Measurements from ENCODE around the gene DSCAM.

Gene DSCAM

GRCh38 chr21:40158366-40158765, 688.6 kb downstream of the DSCAM start:
- no peak for DNase-seq

DNA sequence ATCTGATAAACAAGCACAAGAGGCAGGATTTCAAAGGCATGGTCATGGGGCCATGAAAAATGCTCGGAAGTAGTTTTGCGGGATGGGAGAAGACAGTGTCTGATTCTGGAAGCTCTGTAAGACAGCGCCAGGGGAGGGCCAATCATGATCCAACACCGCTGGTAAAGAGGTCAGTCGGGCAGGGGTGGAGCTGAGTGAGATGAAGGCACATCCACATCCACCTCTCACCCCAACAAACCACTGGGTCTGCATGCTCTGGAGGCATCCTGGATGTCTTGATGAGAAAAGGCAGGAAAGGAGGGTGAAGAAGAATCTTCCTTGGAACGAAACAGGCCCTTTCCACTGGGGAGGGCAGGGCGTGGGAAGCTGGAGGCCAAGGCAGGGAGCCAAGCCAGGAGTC, 691.4 kb downstream of the DSCAM start:
- DNase-seq, result no peak

GRCh38 chr21:40153351-40153750, 693.6 kb downstream of the DSCAM start:
- DNase-seq, result no peak

DNA sequence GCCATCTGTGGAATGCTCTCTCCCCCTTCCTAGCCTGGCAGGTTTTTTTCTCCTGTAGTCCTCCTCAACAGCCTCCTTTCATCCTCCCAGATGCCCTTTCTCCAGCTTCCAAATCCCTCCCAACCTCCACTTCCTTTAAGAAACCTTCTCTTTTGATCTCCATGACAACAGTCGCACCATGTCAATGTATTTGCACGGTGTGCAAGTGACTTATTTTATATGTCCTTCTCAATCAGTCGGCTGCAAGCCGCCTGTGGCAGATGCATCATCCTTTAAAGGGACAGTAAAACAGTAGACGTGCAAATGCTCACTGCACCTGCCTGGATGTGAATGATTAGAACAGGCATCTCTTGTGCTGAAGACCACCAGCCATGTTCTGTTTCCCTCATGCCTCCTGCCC, 694.5 kb downstream of the DSCAM start:
- no peak for DNase-seq

- DNase-seq, result no peak
Measured at GRCh38 chr21:40151611-40152010, 695.3 kb downstream of the DSCAM start.

DNA sequence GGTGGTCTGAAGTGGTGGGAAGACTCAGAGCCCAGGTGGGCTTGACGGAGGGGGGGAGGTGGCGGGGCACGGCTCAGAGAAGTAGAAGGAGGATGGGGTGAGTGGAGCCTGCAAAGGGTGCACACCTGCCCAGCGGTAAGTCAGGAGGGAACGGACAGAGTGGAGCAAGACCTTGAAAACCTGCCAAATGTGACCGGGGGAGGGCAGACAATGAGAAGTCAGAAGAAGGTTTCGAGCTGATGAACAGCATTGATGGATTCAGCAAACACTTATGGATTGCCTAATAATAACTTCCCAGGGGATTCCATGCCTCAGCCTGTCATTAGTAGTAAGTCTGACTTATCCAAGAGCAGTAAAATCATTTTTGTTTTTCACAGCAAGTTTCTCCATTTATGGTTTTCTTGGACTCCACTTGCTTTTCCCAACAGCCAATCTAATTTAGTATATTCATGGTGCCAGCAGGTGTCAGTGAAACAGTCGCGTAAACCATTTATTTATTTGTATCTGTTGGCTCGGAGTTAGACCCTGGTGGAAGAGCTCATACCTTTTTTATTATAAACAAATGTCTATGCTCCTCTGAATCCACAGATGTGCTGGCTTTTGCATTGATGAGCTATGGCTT, 700.6 kb downstream of the DSCAM start:
- peak; percentile 10 for DNase-seq

DNA sequence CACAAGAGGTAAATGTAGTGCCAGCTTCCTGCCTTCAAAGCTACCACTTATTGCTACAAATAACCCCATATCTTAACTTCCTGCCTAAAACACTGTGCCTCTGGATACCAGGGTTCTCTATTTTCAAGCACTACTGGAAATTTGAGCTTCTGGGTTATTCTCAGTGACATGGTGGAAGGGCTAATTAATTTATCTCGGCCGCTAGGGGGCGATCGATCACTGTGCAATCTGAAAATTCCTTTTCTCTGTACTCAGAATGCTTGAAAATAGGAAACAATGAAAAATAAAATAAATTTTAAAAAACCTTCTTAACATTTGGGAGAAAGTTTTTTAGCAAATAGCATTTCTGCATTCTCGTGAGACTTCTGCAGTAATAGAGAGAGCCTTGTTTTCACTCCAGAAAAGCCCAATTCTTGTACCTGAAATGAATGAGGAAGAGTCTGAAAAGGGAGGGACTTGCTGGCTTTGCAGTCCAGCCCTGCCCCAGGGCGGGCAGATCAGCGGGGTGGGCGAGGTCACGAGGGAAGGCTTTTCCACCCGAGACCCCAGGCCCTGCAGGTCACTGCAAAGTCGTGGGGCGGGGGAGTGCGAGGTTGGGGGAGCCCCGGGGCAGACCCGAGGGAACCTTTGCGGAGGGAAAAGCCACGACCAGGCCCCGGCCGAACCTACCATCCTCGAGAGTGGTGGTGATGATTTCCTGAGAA, 703.0 kb downstream of the DSCAM start:
- peak; percentile 61 for DNase-seq

- no peak for DNase-seq
Measured at GRCh38 chr21:40141621-40142020, 705.3 kb downstream of the DSCAM start.

DNA sequence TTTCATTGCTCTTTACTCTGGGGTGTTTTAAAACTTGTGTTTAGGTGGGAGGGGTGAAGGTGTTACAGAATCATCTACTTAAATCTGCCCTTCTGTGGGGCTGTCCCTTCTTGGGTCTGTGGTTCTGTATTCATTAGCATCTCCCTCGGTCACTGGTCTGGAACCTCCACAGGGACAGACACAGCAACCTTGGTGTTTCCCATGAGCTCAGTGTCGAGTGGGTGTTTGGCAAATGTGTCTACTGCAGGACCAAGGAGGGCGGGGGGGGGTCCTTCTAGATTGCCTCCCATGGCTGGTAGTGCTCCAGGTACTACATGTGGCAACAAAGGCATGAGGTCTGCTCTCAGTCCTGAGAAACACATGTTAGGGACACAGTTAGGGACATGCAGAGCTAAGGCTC, 706.3 kb downstream of the DSCAM start:
- DNase-seq, result no peak

DNA sequence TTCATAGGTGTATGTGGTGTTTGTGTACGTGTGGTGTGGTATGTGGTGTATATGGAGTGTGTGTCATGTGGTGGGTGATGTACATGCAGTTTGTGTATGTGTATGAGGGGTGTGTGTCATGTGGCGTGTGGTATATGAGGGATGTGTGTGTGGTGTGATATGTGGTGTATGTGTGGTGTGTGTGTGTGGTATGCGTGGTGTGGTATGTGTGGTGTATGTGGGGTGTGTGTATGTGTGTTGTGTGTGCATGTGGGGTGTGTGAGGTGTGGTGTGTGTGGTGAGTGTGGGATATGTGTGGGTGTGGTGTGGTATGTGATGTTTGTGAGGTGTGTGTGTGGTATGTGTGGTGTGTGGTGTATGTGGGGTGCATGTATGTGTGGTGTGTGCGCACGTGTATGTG, 707.3 kb downstream of the DSCAM start:
- DNase-seq, result no peak

- no peak for DNase-seq
Measured at GRCh38 chr21:40136571-40136970, 710.4 kb downstream of the DSCAM start.

- DNase-seq, result no peak
Measured at GRCh38 chr21:40134731-40135492, 712.0 kb downstream of the DSCAM start.

DNA sequence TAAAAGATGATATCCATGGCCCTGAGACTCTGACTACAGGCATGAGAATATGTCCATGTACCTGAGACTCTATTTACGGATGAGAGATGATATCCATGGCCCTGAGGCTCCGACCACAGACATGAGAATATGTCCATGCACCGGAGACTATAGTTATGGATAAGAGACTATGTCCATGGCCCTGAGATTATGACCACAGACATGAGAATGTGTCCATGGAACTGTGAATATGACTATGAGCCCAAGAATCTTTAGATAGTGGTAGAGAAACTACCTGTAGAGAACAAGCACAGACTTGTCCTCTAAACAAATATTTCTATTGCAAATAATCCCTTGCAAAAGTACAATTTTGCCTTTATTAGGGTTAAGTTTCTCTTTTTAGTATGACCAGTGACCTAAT, 716.5 kb downstream of the DSCAM start:
- no peak for DNase-seq

- DNase-seq, result no peak
Measured at GRCh38 chr21:40129809-40130208, 717.1 kb downstream of the DSCAM start.

DNA sequence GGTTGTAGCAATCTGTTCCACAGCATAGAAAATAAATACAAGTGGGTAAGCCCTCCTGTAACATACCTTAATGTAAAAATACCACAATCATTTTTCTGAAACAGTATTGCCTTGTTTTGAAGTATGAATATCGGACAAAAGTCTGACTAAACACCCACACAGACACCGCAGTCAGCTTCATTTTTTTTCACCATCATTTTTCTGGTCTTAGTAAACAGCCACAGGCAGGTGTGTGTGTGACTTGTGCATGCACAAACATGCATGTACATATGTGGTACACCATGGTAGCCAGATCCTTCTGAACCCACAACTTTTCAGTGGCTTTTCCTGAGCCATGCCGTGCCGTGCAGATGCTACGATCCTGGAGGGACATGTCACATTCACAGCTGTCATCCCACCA, 718.1 kb downstream of the DSCAM start:
- DNase-seq, result no peak

DNA sequence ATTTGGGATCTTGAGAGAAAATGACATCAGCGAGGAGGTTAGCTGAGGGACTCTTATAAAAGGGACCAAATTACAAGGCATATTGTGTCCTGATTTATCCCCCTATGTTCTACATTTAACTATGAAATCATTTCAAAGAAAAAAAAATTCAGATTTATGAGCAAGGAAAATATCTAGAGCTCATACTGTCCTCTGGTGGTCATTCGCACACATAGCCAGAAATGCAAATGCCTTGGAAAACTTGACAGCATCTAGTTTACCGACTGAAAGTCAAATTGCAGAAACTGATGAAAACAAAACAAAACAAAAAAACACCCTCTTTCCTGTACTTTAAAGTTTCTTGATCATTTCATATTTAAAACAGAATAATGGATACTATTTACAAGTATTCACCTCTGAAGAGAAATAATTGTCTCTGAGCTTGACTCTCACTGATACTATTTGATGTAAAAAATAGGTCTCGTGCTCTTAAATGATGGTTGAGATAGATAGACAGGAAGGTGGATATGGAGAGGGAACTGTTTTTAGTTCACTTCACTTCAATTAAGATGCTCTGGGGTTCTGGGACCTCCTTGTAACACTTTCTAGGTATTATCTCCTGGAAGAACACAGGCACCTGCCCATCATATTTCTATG, 725.9 kb downstream of the DSCAM start:
- DNase-seq, result peak; percentile 68

DNA sequence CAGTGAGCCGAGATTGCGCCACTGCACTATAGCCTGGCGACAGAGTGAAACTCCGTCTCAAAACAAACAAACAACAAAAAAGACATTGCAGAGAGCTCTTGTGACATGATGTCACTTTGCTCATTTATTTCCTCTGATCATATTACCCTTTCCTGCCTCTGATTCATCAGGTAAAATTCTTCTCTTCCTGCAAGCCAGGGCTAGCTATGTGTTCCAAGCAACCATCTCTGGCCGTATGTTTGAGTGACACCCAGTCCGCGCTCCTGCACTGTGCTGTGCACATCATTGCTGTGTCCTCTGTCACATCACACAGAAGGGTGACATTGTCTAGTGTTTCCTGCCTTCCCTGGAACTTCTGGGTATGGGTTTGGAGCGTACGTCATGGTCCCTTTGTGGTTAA, 728.4 kb downstream of the DSCAM start:
- no peak for DNase-seq

GRCh38 chr21:40117236-40117635, 729.7 kb downstream of the DSCAM start:
- no peak for DNase-seq

GRCh38 chr21:40115775-40116174, 731.2 kb downstream of the DSCAM start:
- no peak for DNase-seq

DNA sequence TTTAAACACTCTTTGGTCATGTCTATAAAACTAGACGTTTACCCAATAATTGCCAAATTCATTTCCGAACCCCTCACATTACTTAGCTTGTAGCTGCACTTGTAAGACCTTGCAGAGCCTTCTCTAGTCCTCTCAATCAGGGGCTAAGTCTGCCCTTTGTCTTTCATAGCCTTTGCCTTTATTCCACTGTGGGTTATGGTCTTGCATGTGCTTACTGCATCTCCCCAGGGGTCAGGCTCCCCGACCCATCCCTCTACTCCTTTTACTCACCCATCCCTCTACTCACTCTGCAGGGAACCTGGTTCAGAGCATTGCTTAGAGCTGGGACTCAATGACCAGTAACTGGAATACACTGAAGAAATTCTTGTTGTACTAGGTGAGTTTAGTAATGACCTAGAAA, 744.3 kb downstream of the DSCAM start:
- no peak for DNase-seq

DNA sequence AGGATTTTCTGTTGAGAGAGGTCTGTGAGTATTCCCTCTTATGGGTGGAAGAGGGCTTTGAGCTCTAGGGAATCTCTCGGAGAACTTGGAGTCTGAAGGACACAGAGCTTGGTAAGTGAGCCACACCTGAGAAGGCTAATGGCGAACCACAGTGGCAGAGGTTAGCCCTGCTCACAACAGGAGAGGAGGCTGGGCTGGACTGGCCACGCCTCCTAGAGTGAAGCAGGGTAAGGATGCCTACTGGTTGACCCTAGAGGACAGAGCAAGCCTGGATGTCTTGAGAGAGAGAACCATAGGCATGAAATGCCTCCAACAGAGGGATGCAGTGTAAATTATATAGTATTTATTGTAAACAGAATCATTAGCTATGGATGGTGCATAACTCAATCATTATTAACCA, 747.1 kb downstream of the DSCAM start:
- no peak for DNase-seq

DNA sequence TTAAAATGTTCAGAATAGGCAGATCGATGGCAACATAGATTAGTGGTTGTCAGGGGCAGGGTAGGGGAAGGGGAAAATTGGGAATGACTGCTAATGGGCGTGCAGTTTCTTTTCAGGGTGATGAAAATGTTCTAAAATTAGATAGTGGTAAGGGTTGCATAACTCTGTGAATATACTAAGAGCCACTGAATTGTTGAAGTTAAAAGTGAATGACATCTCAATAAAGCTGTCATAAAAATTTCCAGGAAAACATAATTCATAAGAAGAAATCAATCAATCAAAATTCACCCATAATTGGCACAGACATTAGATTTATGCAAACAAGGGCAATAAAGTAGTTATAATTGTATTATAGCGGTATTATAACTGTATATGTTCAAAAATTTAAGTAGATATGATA, 751.5 kb downstream of the DSCAM start:
- no peak for DNase-seq

- no peak for DNase-seq
Measured at GRCh38 chr21:40080385-40080784, 766.6 kb downstream of the DSCAM start.

- DNase-seq, result no peak
Measured at GRCh38 chr21:40074710-40075109, 772.2 kb downstream of the DSCAM start.

All from NCI-H2171 treated with DMSO at 0.1 percent for 48 hours (cell line).